Activated CD8-positive, alpha-beta memory T cell treated with anti-CD3 and anti-CD28 coated beads, Interleukin-2, amount 50 U/mL, for 4 hours (primary cell): ENCODE measurements around the gene UPK1A.
"Not testable (repeated sequence)": the region's sequence is repeated elsewhere in the genome, so short reads cannot be mapped to it uniquely, and the experiment has no call there.

Experiments
- DNase-seq: peaks from one replicate; pipeline ENCODE4 v3.0.0-alpha.2; 2020

The UPK1A gene

GRCh38 chr19:35644987-35645679 lies 21.2 kb upstream of the UPK1A start:
- DNase-seq: peak; percentile 77

GRCh38 chr19:35645680-35646511 lies 20.4 kb upstream of the UPK1A start:
- no peak for DNase-seq

- DNase-seq: peak; percentile 87
These were observed 18.0 kb upstream of the UPK1A start, which contains the start of gene COX6B1 for GRCh38 chr19:35648017-35648961. Gene COX6B1, plus strand, starts transcription at chr19:35648323. Its CDS starts 2,921 bp downstream, at chr19:35651244.

- no peak for DNase-seq
These were observed 15.7 kb upstream of the UPK1A start for GRCh38 chr19:35650581-35650980.

GRCh38 chr19:35654828-35655227 lies 11.5 kb upstream of the UPK1A start:
- not testable (repeated sequence) for DNase-seq

- no peak for DNase-seq
These were observed 10.7 kb upstream of the UPK1A start for GRCh38 chr19:35655600-35655999.

GRCh38 chr19:35656700-35657099 lies 9.6 kb upstream of the UPK1A start:
- no peak for DNase-seq

GRCh38 chr19:35657904-35658700 lies 8.2 kb upstream of the UPK1A start:
- no peak for DNase-seq

- DNase-seq: no peak
These were observed 4.3 kb upstream of the UPK1A start for GRCh38 chr19:35661995-35662340.

- no peak for DNase-seq
These were observed 2.3 kb upstream of the UPK1A start for GRCh38 chr19:35663981-35664380.

- no peak for DNase-seq
These were observed 1.2 kb upstream of the UPK1A start for GRCh38 chr19:35665157-35665556.

GRCh38 chr19:35665604-35666003 lies 713 bp upstream of the UPK1A start:
- DNase-seq: no peak

- no peak for DNase-seq
These were observed 3.2 kb downstream of the UPK1A start for GRCh38 chr19:35669566-35669965.

GRCh38 chr19:35669974-35670373 lies 3.7 kb downstream of the UPK1A start:
- DNase-seq: no peak

GRCh38 chr19:35670686-35671085 lies 4.4 kb downstream of the UPK1A start:
- no peak for DNase-seq

- DNase-seq: no peak
These were observed 5.5 kb downstream of the UPK1A start for GRCh38 chr19:35671818-35672217.

GRCh38 chr19:35673121-35673804 lies 6.9 kb downstream of the UPK1A start:
- DNase-seq: peak; percentile 32

GRCh38 chr19:35675589-35676140 lies 9.3 kb downstream of the UPK1A start:
- DNase-seq: no peak

GRCh38 chr19:35689836-35690235 lies 23.5 kb downstream of the UPK1A start:
- DNase-seq: no peak

- not testable (repeated sequence) for DNase-seq
These were observed 24.8 kb downstream of the UPK1A start for GRCh38 chr19:35691106-35691505.

GRCh38 chr19:35692010-35692409 lies 25.7 kb downstream of the UPK1A start:
- no peak for DNase-seq
